Ramos (cell line): ENCODE measurements around the gene MOB4.
"Not testable (repeated sequence)": the region's sequence is repeated elsewhere in the genome, so short reads cannot be mapped to it uniquely, and the experiment has no call there.

ENCODE experiments used
- in situ Hi-C: fragments of 300-500 bp; cut with MboI; formaldehyde crosslinking; loops from one replicate; pipeline ENCODE4 v1.14.3; 2022; ENCODE audit warnings: low sequenced_read_pairs; ENCODE audit not compliant: unreplicated experiment

The MOB4 gene

DNA sequence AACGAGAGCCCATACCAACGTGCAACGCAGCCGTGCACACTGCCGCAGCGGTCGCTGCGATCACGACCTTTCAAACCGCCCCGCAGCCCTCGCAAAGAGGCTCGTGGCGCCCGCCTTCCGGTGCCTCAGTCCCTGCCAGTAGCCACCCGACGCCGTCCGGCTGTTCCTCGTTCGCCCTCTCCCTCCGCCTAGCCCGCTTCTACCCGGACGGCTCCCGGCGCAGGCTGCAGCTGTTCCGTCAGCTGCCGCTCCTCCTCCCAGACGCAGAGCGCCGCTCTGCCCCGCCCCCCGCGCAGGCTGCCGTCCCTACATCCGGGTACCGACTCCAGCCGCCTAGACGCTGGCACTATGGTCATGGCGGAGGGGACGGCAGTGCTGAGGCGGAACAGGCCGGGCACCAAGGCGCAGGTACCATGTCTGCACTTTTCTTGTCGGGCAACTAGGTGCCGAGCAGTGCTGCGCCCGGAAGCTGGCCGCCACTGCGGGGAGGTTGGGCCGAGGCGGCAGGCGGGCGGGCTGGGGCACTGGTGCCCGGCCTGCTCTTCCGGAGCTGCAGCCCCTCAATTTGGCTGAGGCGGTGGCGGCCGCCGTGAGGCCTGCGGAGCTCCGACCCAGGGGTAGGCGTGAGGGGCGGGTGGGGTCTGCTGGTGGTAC, at the start of gene MOB4:
Gene MOB4, plus strand, starts transcription at position 328 of the 654 bp plus-strand sequence. Its CDS starts 21 bp downstream, at position 349.
- in situ Hi-C loops: loop anchor here (25.0 kb wide), 1 partner anchor 1329 kb away; no protein-coding TSS in a partner anchor

DNA sequence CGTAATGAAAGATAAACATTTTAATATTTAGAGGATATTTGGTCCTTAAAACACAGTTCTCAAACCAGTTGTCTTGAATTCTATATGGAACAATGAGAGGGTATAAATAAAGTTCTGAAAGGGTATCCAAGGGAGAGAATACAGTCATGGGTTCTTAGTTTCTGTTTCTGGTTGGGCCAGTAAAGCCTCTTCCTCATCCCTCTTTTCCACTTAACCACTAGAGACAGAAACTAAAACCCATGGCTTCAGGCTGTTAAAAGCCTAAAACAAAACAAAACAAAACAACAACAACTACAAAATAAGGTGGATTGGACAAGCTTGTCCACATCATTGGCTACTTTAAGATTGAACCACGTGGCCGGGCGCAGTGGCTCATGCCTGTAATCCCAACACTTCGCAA, 43.7 kb upstream of the MOB4 start:
- in situ Hi-C loops: no loop called here

DNA sequence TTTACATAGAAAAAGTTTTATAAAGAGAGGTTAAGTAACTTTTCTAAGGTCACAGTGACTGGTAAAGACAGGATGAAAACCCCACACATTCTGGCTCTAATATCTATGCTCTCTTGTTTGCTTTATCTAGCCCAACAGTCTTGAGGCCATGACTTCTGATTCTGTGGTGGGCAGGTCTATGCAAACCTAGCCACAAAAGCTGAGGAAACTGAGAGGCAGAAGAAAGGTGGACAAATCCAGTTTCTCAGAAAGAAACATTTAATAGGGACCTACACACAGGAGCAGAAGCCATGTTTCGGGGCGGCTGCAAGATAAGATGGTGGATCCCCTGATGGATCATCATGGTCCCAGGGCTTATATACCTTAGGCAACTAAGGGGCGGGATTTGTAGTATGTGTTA, 38.1 kb upstream of the MOB4 start:
- in situ Hi-C loops: no loop called here

DNA sequence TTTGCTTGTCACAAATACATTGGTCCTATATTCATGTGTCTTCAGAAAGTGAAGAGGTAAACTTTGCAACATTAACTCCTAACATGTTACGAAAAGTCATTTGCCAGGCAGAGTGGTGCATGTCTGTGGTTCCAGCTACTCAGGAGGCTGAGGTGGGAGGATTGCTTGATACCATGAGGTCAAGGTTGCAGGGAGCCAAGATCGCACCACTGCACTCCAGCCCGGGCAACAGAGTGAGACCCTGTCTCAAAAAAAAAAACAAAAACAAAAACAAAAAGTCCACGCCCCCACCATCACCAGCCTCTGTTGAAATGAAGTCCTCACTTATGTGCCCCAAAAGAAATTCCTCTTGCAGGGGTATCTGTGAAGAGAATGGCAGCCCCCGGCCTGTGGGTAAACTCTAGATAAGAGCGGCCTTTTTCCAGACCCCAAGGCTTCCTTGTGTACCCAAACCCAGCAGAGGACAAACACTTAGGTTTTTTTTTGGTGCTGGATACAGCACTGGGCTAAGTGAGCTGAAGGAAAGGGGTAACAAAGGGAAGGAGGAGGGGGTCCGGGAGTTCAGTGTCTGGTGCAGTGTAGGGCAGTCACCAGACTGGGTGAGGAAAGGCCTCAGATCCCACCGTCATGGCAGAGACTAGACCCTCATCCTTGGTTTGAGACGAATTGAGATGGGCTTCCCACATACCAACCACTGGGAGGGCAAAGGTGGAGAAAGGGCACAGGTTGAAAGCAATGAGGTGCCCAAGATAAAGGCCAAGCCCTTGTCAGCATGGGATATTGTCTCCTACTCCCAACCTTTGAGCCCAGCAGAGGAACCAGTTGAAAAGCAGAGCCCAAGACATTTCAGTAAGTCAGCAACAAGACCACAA, 35.5 kb upstream of the MOB4 start:
- in situ Hi-C loops: no loop called here

DNA sequence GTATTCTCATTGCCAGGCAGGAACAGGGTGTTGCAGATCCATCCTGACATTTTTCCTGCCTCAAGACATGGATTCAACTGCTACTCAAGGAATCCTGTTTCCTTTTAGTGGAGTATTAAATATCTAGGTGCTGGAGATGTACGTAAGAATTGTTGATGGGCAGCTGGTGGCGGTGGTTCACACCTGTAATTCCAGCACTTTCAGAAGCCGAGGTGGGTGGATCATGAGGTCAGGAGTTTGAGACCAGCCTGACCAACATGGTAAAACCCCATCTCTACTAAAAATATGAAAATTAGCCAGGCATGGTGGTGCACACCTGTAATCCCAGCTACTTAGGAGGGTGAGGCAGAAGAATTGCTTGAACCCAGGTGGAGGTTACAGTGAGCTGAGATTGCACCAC, 31.6 kb upstream of the MOB4 start:
- in situ Hi-C loops: not testable (repeated sequence)

DNA sequence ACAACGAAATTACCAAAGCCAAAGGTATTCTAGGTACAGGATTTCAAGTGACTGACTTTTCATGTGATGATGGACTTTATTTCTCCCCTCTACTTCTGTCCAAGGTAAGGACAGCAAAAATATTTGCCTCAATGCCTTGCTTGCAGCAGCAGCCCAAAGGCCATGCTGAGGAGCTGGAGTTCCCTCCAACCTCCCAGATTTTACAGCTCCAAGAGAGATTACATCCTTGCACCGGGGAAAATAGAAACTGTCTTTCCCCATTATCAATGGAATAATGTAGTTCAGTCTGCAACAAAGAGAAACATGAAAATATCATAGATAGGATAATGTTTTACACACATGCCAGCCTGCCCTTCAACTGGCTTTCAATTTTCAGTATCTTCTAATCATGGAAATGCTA, 29.7 kb upstream of the MOB4 start:
- in situ Hi-C loops: no loop called here

DNA sequence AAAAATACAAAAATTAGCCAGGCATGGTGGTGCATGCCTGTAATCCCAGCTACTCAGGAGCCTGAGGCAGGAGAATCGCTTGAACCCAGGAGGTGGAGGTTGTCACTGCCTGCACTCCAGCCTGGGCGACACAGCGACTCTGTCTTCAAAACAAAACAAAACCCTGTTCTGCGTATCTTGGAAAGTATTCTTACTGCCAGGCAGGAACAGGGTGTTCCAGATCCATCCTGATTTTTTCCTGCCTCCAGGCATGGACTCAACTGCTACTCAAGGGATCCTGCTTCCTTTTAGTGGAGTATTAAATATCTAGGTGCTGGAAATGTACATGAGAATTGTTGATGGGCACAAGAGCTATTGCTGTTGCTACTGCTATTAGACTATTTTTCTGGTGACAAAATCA, 28.5 kb upstream of the MOB4 start:
- in situ Hi-C loops: no loop called here

DNA sequence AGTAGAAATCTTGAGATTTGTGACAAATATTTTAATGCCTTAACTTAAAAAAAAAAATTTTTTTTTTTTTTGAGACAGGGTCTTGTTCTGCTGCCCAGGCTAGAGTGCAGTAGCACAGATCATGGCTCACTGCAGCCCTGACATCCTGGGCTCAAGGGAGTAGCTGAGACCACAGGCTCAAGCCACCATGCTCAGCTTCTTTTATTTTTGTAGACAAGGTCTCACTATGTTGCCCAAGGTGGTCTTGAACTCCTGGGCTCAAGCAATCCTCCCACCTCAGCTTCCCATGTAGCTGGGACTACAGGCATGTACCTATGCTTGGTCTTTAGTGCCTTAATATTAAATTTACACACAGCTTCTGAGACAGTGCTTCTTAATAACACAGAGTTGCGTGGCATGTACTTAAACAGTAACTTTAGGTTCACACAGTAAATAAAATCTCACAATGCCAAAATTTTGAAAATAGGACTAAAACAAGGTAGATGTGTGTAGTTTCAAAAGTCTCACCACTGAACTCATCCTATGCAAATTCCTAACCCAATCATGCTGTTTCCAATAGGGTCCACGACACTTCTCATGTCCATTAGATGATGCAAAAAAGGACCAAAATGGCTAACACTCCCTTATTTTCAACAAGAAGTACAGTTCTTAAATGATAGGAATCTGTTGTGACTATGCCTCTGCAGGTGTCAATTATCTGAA, 20.3 kb upstream of the MOB4 start:
- in situ Hi-C loops: no loop called here

DNA sequence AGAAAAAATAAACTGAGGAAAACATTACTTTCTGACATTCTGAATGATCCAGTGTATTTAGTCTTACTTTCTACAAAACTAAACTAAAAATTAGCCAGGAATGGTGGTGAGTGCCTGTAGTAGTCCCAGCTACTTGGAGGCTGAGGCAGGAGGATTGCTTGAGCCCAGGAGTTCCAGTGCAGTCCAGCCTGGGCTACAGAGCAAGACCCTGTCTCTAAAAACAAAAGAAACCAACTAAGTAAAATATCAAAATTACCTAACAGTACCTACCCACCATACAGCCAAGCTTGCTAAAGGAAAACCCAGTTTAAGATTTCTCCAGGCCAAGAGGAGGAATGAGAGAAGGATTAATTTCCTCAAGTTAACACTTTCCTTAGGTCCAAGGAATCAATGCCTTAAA, 19.2 kb upstream of the MOB4 start:
- in situ Hi-C loops: no loop called here

DNA sequence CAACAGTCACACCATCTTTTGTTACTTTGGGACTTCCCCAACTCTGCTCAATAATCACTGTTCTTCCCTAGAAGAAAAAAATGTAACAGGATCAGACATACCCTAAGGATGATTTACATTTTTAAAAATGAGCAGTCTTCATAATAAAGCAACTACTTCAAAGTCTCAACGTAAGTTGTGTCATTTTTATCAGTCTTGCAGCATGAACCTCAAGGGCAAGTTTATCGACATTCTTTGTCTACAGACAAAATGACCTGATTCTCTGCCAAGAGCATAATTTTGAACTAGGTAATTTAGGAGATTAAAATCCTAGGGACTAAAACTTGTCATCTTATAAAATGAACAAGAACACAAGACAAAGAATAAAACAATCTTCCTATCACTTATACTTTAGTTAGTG, 18.5 kb upstream of the MOB4 start:
- in situ Hi-C loops: no loop called here

DNA sequence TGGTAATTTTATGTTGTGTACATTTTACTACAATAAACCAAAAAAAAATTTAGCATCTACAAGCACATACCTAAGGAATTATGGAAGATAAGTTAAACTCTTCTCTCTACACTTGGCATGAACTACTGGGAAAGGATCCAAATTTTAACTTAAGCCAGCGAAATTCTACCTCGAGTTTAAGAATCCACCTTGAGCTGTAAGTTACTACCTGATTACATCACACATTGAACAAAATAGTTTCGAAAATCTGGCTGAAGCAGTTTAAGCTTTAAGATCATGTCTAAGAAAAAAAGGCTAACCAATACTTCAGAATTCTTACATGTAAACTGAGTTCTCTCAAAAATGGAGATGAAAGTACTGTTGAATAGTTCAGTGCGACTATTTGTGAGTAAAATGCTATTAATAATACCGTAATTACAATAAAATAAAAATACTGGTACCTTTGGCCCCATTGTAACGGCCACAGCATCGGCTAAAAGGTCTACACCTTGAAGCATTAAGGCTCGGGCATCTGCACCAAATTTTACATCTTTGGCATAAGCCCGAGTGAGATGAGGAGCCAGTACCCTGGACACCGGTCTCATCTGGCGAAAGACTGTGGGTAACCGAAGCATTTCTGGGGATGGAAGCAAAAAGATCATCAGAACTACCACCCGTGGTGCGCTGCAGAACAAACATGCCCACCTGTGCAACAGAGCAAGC, 17.5 kb upstream of the MOB4 start:
- in situ Hi-C loops: no loop called here

DNA sequence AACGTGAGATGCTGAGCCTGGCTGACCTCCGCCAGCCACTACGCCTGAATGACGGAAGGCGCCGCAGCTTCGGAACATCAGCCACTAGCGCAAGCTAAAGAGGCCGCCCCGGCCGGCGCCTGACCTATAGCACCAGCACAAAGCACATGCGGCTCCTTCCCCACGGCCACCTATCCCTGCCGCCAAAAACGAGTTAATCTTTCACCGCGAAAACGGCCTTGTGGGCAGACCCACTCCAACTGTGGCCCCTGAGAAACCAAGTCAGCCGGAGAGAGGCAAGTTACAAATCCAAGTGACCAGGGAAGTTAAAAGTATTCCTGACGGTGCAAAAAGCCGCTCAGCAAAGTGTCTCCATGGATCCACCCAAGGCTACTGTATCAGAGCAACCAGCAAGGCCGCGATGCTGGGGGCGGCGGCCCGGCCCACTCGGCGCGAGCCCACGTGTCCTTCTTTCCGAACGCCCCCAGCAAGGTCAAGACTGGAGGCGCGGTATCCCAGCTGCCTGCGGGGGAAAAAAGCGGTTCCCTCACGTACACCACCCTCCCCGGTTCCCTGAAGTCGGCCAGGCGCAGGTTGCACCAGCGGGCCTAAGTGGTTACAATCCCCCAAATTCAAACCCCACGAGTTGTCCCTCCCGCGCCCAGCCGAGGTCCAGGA, 16.8 kb upstream of the MOB4 start:
- in situ Hi-C loops: no loop called here

DNA sequence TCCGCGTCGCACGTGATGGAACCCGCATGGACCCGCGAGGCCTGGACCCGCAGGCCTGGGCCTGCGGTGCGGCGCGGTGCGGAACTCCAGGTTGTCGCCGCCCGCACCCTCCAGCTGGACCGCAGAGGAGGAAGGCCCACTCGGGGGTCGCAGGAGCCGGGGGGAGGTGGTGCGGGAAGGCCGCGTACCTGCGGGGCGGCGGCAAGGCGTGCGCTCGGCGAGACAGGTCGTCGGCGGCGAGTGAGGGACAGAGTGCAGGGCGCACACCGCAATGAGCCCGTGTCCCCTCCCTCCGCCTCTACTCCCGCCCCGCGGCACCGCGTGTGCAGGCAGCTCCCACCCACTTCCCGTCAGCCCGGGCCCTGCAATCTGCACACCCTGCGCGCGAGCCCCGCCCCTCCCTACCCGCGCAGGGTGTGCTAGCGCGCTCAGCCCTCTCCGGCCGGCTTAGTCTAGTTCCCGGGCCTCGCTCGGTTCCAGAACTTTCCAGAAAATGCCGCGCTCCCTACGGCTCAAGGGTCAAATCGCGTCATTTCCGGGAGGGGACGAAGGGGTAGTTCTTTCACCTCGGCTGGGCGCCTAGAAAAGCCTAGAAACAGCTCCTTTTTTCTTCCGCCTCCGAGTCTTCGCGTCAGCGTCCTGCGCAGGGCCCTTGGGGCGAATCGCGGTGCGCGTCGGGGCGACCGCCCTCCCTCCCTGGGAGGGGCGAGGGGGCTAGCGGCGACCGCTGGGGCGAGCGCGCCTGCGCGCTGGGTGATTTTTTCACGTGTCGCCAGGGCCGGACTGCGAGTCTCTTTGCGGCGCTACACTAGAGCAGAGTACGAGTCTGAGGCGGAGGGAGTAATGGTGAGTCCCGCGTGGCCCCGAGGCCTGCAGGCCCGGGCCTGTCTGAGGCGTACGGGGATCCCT, 16.0 kb upstream of the MOB4 start, which contains the start of the genes HSPD1 and HSPE1:
Gene HSPD1, minus strand, starts transcription at position 247 of the 909 bp plus-strand sequence. CDS start 992 bp downstream, outside the sequence.
Gene HSPE1, plus strand, starts transcription at position 786 of the 909 bp plus-strand sequence. Its CDS starts 58 bp downstream, at position 844.
- in situ Hi-C loops: loop anchor here (25.0 kb wide), 1 partner anchor 1313 kb away; no protein-coding TSS in a partner anchor

DNA sequence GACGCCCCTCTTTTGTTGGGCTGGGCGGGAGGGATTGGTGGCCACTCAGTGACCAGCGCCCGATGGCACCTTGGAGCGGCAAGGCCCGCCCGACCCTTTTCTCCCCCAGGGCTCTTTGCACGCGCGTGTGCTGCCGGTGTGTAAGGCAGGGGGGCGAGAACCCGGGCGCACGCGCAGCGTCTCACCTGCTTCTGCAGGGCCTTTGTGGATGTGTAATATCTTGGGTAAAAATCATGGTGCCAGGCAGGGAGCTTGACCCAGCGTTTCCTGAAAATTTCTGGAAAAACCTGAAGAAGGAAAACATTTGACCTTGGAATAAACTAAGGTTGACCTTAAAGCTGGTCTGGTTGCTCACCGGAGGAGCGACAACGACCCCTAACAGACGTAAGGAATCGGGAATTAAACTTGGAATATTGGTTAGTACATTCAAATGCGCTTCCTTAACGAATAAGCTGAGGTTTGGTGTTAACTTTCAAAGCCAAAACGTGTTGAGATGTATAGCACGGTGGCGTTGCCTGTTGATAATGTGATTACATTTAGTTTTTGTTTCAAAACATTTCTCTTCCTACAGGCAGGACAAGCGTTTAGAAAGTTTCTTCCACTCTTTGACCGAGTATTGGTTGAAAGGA, 15.2 kb upstream of the MOB4 start:
- in situ Hi-C loops: loop anchor here (25.0 kb wide), 1 partner anchor 1313 kb away; no protein-coding TSS in a partner anchor

DNA sequence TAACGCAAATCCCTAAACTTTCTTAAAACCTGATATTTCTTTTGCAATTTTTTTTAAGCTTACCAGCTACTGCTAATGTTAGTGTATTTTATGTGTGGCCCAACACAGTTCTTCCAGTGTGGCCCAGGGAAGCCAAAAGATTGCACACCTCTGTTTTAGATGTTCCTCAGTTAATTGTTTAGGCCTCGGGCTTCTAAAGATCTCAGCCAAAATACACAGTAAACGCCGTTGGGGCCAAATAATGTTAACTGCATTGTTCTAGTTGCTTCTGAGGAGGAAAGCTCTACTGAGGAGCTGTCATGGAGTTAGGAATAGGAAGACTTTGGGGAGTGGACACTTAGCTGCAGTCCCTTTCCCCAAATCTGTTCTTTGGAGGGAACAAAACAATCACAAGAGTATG, 13.7 kb upstream of the MOB4 start:
- in situ Hi-C loops: loop anchor here (25.0 kb wide), 1 partner anchor 1315 kb away; no protein-coding TSS in a partner anchor

DNA sequence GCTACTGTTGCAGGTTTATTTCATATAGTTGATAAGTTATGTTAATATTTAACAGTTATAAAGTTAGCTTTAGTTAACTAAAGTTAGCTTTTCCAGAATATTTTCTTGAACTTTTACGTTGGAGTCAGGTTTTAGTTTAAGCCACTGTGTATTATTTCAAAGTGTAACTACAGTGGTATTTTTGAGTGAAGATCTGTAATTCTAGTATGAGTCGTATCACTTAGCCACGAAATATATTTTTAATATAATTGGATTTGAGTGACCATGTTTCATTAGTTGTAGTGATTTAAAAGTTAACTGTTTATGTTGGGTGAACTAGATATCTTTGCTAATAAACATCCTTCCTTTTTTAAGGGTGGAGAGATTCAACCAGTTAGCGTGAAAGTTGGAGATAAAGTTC, 13.2 kb upstream of the MOB4 start:
- in situ Hi-C loops: loop anchor here (25.0 kb wide), 1 partner anchor 1315 kb away; no protein-coding TSS in a partner anchor

DNA sequence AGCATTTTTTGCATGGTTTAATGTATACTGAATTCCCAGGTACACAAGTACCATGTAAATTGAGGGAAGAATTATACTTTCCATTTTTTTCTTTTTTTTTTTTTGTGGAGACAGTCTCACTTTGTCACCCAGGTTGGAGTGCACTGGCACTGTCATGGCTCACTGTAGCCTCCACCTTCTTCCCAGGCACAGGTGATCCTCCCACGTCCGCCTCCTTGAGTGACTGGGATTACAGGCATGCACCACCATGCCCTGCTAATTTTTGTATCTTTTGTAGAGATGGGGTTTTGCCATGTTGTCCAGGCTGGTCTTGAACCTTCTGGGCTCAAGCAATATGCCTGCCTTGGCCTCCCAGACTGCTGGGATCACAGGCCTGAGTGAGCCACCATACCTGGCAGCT, 11.9 kb upstream of the MOB4 start:
- in situ Hi-C loops: loop anchor here (25.0 kb wide), 1 partner anchor 1317 kb away; no protein-coding TSS in a partner anchor

DNA sequence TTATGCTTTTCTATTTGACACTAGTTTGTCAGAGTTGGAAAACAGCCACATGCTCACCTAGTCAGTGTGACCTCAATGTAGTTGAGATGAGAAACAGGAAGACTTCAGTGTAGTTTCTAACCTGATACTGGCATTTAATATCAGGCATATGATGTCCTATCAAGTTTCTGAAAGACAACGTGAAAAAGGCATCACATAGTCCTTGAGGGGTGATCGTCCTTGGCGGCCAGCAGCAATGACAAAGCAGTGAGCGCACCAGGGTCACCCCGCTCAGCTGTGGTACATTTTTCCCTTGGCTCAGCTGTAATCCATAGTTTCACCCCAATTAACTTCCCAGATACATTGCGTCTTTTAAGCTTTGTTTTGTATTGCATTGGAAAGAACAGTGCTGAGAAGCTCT, 11.4 kb upstream of the MOB4 start:
- in situ Hi-C loops: loop anchor here (25.0 kb wide), 1 partner anchor 1317 kb away; no protein-coding TSS in a partner anchor
